NCI-H2227 (cell line): ENCODE measurements around the gene FZD7.

Source experiments
- DNase-seq: peaks from one replicate; lab custom pipeline; 2025; ENCODE audit not compliant: unreplicated experiment; lab: John Stamatoyannopoulos, UW

FZD7 gene

DNA sequence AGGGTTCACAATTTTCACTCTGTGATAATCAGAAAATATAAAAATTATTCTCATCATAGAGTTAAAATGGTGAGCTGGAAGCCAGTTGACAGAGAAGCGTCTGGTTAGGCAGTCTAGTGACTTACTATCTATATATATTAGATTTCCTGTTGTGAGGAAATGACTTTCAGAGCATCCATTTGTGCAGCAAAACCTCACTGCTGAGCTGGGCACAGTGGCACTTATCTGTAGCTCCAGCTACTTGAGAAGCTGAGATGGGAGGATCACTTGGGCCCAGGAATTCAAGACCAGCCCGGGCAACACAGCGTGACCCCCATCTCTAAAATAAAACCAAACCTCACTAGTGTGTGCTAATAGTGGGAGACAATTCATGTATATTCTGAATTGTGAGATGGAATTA lies 32.2 kb downstream of the FZD7 start:
- DNase-seq, result no peak

DNA sequence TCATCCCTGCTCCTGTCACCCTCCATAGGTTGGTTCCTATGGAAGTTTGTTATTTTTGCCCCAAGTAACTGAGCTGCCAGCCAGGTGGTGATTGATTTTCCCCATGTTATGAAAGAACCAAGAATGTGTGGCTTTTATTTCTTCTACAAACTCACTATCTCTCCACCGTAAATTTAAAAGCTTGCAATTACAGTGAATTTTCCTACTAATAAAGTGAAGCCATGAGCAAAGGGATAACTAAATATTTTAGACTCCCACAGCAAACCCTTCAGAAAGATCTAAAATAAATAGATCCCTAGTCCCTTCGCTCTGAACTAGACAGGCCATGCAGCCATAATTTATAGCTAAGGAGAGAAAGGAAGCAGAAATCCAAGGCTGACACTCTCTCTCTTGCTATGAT lies 33.2 kb downstream of the FZD7 start:
- no peak for DNase-seq

- DNase-seq, result no peak
These were observed 33.9 kb downstream of the FZD7 start for GRCh38 chr2:202067589-202067988.

DNA sequence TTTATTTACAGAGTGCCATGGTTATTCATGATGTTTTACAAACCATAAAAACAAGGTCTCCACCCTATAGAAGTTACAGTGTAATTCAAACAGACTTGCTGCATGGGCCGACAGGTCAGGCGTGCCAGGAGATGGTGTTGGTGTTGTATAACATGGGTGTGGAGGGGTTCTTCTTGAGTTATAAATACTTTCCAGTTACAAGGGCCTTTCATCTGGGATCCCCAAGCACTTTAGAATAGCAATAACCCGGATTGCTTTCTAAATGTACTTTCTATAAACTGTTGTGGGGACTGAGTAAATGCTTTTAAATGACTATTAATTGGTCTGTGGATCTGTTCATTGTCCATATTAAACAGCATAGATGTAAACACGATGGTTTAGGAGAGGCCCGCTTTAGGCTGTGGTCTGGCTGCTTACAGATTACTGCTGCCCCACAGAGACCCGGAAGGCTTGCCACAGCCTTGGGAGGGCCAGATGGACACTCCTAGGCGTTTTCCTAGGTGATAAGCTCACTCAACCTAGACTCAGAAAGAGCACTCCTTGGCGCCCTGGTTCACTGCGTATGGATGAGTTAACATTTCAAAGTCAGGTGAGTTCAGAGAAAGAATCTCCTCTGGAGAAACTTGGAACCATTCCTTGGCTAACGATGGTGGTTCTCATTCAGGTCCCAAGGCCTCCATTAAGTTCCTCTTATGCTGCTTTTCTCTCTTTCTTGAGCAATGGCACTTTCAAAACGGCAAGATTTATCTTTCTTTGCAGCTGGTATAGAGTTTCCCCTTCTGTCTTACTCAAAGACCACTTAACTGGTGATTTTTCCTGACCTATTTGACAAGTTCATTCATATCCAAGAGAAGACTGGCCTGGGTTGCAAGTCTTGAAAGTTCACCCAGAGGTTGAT lies 35.8 kb downstream of the FZD7 start:
- no peak for DNase-seq

DNA sequence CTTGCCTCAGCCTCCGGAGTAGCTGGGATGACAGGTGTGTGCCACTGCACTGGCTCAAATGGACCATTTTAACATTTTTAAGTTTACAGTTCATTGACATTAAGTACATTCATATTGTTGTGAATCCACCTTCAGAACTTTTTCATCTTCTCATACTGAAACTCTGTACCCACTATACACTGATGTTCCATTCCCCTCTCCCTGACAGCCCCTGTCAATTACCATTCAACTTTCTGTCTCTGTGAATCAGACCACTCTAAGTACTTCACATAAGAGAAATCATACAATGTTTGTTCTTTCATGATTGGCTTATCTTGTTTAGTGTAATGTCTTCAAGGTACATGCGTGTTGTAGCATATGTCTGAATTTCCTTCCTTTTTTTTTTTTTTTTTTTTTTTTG lies 37.5 kb downstream of the FZD7 start:
- no peak for DNase-seq

DNA sequence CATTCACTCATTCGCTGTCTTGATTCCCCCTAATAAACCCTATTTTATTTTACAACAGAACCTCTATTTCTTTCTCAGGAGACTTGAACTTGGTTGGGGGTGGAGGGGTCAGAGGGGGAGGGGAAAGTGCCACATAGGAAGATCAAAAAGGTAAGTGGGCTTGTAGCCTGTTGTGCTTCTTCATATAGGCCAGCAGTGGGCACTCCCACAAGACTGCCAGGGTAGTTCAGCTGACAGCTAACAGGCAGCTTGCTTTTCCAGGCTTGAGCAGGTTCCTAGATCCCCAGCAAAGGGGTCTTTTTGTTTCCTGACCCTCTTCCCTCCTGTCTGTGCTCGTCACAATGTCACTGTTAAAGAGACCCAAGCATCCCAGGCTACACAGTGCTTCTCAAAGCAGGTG lies 38.6 kb downstream of the FZD7 start:
- DNase-seq, result peak; percentile 13

DNA sequence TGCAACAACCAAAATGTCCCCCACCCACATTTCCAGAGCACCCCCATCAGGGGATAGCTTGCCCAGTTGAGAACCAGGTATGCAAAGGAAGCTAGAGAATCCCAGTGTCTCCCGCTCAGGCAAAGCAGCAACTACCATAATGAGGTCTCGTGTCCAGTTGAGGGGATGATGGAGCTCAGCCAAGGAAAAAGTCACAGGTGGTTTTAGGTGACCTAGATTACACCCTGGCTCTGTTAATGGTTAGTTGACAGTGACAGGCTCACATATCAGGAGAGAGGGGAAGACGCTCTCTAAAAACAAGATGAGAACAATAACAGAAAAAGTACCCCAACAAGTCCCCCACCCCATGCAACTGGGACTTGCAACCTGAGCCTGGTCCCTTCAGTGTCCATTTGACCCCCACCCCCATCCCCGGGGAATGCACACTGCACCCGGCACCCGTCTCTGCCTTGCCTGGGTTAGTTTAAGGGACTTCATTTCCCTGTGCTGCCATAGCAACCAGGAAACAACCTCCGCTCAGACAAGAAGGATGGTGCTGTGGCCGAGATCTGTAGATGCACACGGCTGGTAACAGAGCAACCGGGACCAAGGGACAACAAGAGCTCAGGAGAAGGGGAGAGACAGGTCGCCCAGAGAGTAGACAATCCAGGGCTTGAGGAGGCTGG lies 39.2 kb downstream of the FZD7 start, which contains the start of gene KIAA2012:
TSS of gene KIAA2012 (plus strand) at position 519 of the 665 bp plus-strand sequence. CDS start 373 bp downstream, outside the sequence.
- DNase-seq, result peak; percentile 76

- DNase-seq, result no peak
These were observed 40.7 kb downstream of the FZD7 start for GRCh38 chr2:202074324-202074723.

- no peak for DNase-seq
These were observed 45.7 kb downstream of the FZD7 start for GRCh38 chr2:202079310-202079709.

- DNase-seq, result no peak
These were observed 50.6 kb downstream of the FZD7 start for GRCh38 chr2:202084265-202084664.
